Dendritic cell treated with granulocyte-macrophage colony-stimulating factor and Interleukin-4, amounts not matched to agents 40 ng/mL and 50 ng/mL, for 4 days (primary cell): ENCODE measurements around the gene PTGDR.
A peak's percentile ranks its signal among the peaks of the same experiment; 100 is the strongest.

Experiments
- H3K27ac Mint-ChIP-seq: one replicate; pipeline ENCODE4 v1.8.0; 2022; ENCODE audit warnings: mild to moderate bottlenecking, mixed read lengths
- H3K27me3 Mint-ChIP-seq: one replicate; pipeline ENCODE4 v1.8.0; 2022; ENCODE audit warnings: mild to moderate bottlenecking, mixed read lengths
- H3K36me3 Mint-ChIP-seq: one replicate; pipeline ENCODE4 v1.8.0; 2022; ENCODE audit warnings: low read depth, mixed read lengths
- H3K4me1 Mint-ChIP-seq: one replicate; pipeline ENCODE4 v1.8.0; 2022; ENCODE audit warnings: low read depth, mixed read lengths
- H3K4me3 Mint-ChIP-seq: one replicate; pipeline ENCODE4 v1.8.0; 2022; ENCODE audit warnings: mild to moderate bottlenecking, moderate library complexity, mixed read lengths
- H3K9me3 Mint-ChIP-seq: one replicate; pipeline ENCODE4 v1.8.0; 2022; ENCODE audit warnings: mixed read lengths
- intact Hi-C: fragments of 100-400 bp; cut with micrococcal nuclease; formaldehyde crosslinking; loops from one replicate; pipeline ENCODE4 v1.15.0; 2022

Gene PTGDR

GRCh38 chr14:52271538-52271937 is 4.0 kb downstream of the PTGDR start:
- Mint-ChIP-seq H3K9me3 (no peaks in the 10 kb centered on the region), H3K27me3 (peaks cover 52% of the 10 kb centered on the region), H3K4me1 (peaks cover 26% of the 10 kb centered on the region), H3K36me3 (no peaks in the 10 kb centered on the region), H3K4me3 (no peak overlapping the region), H3K27ac (no peak overlapping the region)
- intact Hi-C loops, result loop anchor here (10.0 kb wide), 1 partner anchor 277 kb away; no protein-coding TSS in a partner anchor

DNA sequence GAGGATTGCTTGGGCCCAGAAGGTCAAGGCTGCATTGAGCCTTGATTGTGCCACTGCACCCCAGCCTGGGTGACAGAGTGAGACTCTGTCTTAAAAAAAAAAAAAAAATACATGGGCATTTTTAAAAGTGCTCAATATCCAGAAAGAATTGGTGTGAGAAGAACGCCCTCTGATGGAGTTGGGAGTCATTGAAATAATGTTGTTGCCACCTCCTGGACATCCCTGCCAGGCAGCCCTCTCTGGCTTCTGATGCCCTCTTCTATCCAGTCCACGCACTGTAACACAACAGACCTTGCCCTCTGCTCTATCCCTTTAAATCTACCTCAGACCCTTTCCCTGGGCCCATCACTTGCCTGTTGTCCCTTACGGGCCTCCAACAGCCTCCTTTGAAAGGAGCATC is 4.9 kb downstream of the PTGDR start:
- Mint-ChIP-seq H3K27ac (no peak overlapping the region), H3K4me1 (peaks cover 18% of the 10 kb centered on the region)

DNA sequence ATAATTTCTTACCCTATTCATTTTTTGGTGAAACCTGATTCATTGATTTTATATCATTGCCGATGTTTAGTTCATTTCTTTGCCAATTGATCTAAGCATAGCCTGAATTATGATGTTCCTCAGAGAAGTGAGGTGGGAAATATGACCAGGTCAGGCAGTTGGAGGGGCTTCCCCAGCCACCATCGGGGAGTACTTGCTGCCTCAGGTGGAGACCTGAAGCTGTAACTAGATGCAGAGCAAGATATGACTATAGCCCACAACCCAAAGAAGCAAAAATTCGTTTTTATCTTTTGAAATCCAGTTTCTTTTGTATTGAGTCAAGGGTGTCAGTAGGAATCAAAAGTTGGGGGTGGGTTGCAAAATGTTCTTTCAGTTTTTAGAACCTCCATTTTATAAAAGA is 7.9 kb downstream of the PTGDR start:
- no peaks in the 10 kb centered on the region for H3K36me3 Mint-ChIP-seq
- intact Hi-C loops, result loop anchor here (10.0 kb wide), 1 partner anchor 281 kb away; no protein-coding TSS in a partner anchor
- no peak overlapping the region for H3K4me3 Mint-ChIP-seq
- H3K9me3 Mint-ChIP-seq, result no peaks in the 10 kb centered on the region
- H3K27ac Mint-ChIP-seq, result no peak overlapping the region
- H3K27me3 Mint-ChIP-seq, result peaks cover 16% of the 10 kb centered on the region
- peaks cover 12% of the 10 kb centered on the region for H3K4me1 Mint-ChIP-seq

More for the DNA sequence above, 4.9 kb downstream of the PTGDR start:
- Mint-ChIP-seq H3K36me3 (no peaks in the 10 kb centered on the region), H3K27me3 (peaks cover 44% of the 10 kb centered on the region), H3K9me3 (no peaks in the 10 kb centered on the region), H3K4me3 (no peak overlapping the region)
- intact Hi-C loops, result loop anchor here (10.0 kb wide), 1 partner anchor 278 kb away; no protein-coding TSS in a partner anchor

GRCh38 chr14:52277552-52277951 is 10.1 kb downstream of the PTGDR start:
- H3K4me1 Mint-ChIP-seq, result peaks cover 22% of the 10 kb centered on the region

GRCh38 chr14:52279408-52279807 is 11.9 kb downstream of the PTGDR start:
- no peaks in the 10 kb centered on the region for H3K27me3 Mint-ChIP-seq
- no peak overlapping the region for H3K4me3 Mint-ChIP-seq
- H3K9me3 Mint-ChIP-seq, result no peaks in the 10 kb centered on the region
- peaks cover 22% of the 10 kb centered on the region for H3K4me1 Mint-ChIP-seq
- intact Hi-C loops, result loop anchor here (10.0 kb wide), 1 partner anchor 285 kb away; no protein-coding TSS in a partner anchor
- no peak overlapping the region for H3K27ac Mint-ChIP-seq
- H3K36me3 Mint-ChIP-seq, result no peaks in the 10 kb centered on the region

More at GRCh38 chr14:52277552-52277951, 10.1 kb downstream of the PTGDR start:
- no peak overlapping the region for H3K4me3 Mint-ChIP-seq
- no peaks in the 10 kb centered on the region for H3K36me3 Mint-ChIP-seq
- H3K9me3 Mint-ChIP-seq, result no peaks in the 10 kb centered on the region
- peaks cover 6% of the 10 kb centered on the region for H3K27me3 Mint-ChIP-seq
- H3K27ac Mint-ChIP-seq, result no peak overlapping the region
- intact Hi-C loops, result loop anchor here (10.0 kb wide), 1 partner anchor 283 kb away; no protein-coding TSS in a partner anchor

DNA sequence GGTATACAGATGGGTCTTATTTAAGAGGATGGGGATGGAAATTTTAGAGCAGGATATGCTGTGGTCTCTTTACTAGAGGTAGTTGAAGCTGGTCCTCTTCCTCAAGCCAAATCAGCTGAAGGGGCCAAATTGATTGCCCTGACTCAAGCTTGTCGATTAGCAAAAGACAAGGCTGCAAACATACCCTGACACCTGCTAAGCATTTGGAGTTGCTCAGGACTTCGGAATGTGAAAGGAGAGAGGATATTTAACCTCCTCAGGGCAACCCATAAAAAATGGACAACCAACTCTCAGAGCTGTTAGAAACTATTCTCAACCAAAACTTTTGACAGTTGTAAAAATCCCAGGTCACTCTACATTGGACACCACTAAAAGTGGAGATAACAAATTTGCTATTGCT is 15.6 kb downstream of the PTGDR start:
- Mint-ChIP-seq H3K4me3 (no peak overlapping the region), H3K9me3 (no peaks in the 10 kb centered on the region), H3K27ac (no peak overlapping the region), H3K27me3 (peaks cover 2% of the 10 kb centered on the region), H3K36me3 (no peaks in the 10 kb centered on the region), H3K4me1 (peaks cover 36% of the 10 kb centered on the region)
- intact Hi-C loops, result no loop called here

- H3K4me1 Mint-ChIP-seq, result peaks cover 18% of the 10 kb centered on the region
- intact Hi-C loops, result no loop called here
- no peaks in the 10 kb centered on the region for H3K36me3 Mint-ChIP-seq
- no peaks in the 10 kb centered on the region for H3K9me3 Mint-ChIP-seq
- no peak overlapping the region for H3K27ac Mint-ChIP-seq
- H3K27me3 Mint-ChIP-seq, result peaks cover 3% of the 10 kb centered on the region
- no peak overlapping the region for H3K4me3 Mint-ChIP-seq
Observed at GRCh38 chr14:52286661-52287649, 19.5 kb downstream of the PTGDR start.

DNA sequence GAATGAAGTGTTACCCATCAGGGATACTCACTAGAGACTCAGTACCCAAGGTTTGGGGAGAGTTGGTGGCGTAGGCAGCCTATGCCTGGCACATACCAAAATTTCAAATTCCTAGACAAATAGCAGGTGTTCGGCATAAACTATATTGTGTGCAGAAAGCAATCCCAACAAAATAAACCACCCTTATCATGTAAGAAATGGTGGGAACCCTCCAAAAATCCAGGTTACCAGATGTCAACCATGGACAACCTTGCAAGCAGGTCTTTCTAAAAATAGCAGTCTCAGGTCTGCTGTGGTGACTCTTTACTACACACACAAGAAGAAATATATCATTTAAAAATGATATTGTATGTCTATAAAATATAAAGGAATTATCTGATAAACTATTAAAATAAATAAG is 28.9 kb downstream of the PTGDR start:
- H3K27me3 Mint-ChIP-seq, result peaks cover 6% of the 10 kb centered on the region
- H3K36me3 Mint-ChIP-seq, result no peaks in the 10 kb centered on the region
- no peak overlapping the region for H3K27ac Mint-ChIP-seq
- intact Hi-C loops, result loop anchor here (5.0 kb wide), 1 partner anchor 121 kb away; no protein-coding TSS in a partner anchor
- no peaks in the 10 kb centered on the region for H3K9me3 Mint-ChIP-seq
- peaks cover 10% of the 10 kb centered on the region for H3K4me1 Mint-ChIP-seq
- no peak overlapping the region for H3K4me3 Mint-ChIP-seq

- Mint-ChIP-seq H3K36me3 (no peaks in the 10 kb centered on the region), H3K4me1 (peaks cover 20% of the 10 kb centered on the region), H3K27me3 (peaks cover 18% of the 10 kb centered on the region), H3K9me3 (no peaks in the 10 kb centered on the region), H3K27ac (no peak overlapping the region), H3K4me3 (no peak overlapping the region)
- intact Hi-C loops, result loop anchor here (1.0 to 5.0 kb wide), 2 partner anchors 119 to 175 kb away; no protein-coding TSS in a partner anchor
Observed at GRCh38 chr14:52298795-52299194, 31.3 kb downstream of the PTGDR start.

GRCh38 chr14:52299692-52300278 is 32.3 kb downstream of the PTGDR start:
- no peak overlapping the region for H3K4me3 Mint-ChIP-seq
- intact Hi-C loops, result loop anchor here (1.0 to 5.0 kb wide), 4 partner anchors 15 to 174 kb away; partner anchors contain the start of gene PTGER2
- peaks cover 24% of the 10 kb centered on the region for H3K4me1 Mint-ChIP-seq
- peaks cover 21% of the 10 kb centered on the region for H3K27me3 Mint-ChIP-seq
- no peaks in the 10 kb centered on the region for H3K9me3 Mint-ChIP-seq
- no peaks in the 10 kb centered on the region for H3K36me3 Mint-ChIP-seq
- H3K27ac Mint-ChIP-seq, result no peak overlapping the region

- no peaks in the 10 kb centered on the region for H3K9me3 Mint-ChIP-seq
- H3K4me1 Mint-ChIP-seq, result peaks cover 33% of the 10 kb centered on the region
- no peaks in the 10 kb centered on the region for H3K36me3 Mint-ChIP-seq
- no peak overlapping the region for H3K4me3 Mint-ChIP-seq
- intact Hi-C loops, result loop anchor here (5.0 kb wide), 1 partner anchor 44 kb away; no protein-coding TSS in a partner anchor
- H3K27ac Mint-ChIP-seq, result peak overlapping the region; percentile 1
- H3K27me3 Mint-ChIP-seq, result peaks cover 28% of the 10 kb centered on the region
Observed at GRCh38 chr14:52303236-52303635, 35.7 kb downstream of the PTGDR start.

GRCh38 chr14:52304248-52304904 is 36.9 kb downstream of the PTGDR start:
- Mint-ChIP-seq H3K4me3 (no peak overlapping the region), H3K4me1 (peaks cover 42% of the 10 kb centered on the region), H3K36me3 (no peaks in the 10 kb centered on the region), H3K27me3 (peaks cover 31% of the 10 kb centered on the region), H3K27ac (no peak overlapping the region), H3K9me3 (no peaks in the 10 kb centered on the region)
- intact Hi-C loops, result loop anchor here (5.0 kb wide), 1 partner anchor 43 kb away; no protein-coding TSS in a partner anchor

- no peaks in the 10 kb centered on the region for H3K36me3 Mint-ChIP-seq
- H3K9me3 Mint-ChIP-seq, result no peaks in the 10 kb centered on the region
- intact Hi-C loops, result loop anchor here (5.0 kb wide), 1 partner anchor 97 kb away; no protein-coding TSS in a partner anchor
- peaks cover 37% of the 10 kb centered on the region for H3K27me3 Mint-ChIP-seq
- H3K4me3 Mint-ChIP-seq, result no peak overlapping the region
- H3K27ac Mint-ChIP-seq, result no peak overlapping the region
- H3K4me1 Mint-ChIP-seq, result peaks cover 43% of the 10 kb centered on the region
Observed at GRCh38 chr14:52305014-52305413, 37.5 kb downstream of the PTGDR start.
